H9 (cell line): ENCODE measurements around the gene LORICRIN. TPM values are rescaled to one million over a fixed set of nuclear protein-coding genes. Genes with fewer than 3 reads are reported as not detected.
"Not testable (repeated sequence)": the region's sequence is repeated elsewhere in the genome, so short reads cannot be mapped to it uniquely, and the experiment has no call there.

ENCODE experiments used
- DNase-seq: peaks from one replicate; pipeline ENCODE4 v3.0.0-alpha.2; 2017
- H2AFZ ChIP-seq: one replicate; pipeline ENCODE4 v1.6.1; 2013; ENCODE audit warnings: mild to moderate bottlenecking, low read length, control low read depth, moderate library complexity
- H2AK5ac ChIP-seq: 2 replicates; pipeline ENCODE4 v1.6.1; 2013; ENCODE audit warnings: low read length, control low read depth, mixed read lengths; ENCODE audit not compliant: insufficient read length
- H2BK120ac ChIP-seq: one replicate; pipeline ENCODE4 v1.6.1; 2013; ENCODE audit warnings: low read depth, mild to moderate bottlenecking, low read length, control low read depth, inconsistent platforms; ENCODE audit not compliant: poor library complexity, severe bottlenecking
- H2BK12ac ChIP-seq: 2 replicates; pipeline ENCODE4 v1.6.1; 2013; ENCODE audit warnings: low read length, control low read depth, mixed read lengths, low read depth; ENCODE audit not compliant: insufficient read length
- H2BK15ac ChIP-seq: 2 replicates; pipeline ENCODE4 v1.6.1; 2013; ENCODE audit warnings: low read depth, low read length, control low read depth
- H2BK20ac ChIP-seq: one replicate; pipeline ENCODE4 v1.6.1; 2013; ENCODE audit warnings: low read depth, mild to moderate bottlenecking, low read length, control low read depth, inconsistent platforms; ENCODE audit not compliant: poor library complexity, severe bottlenecking
- H2BK5ac ChIP-seq: 2 replicates; pipeline ENCODE4 v1.6.1; 2013; ENCODE audit warnings: low read length, control low read depth, mixed read lengths; ENCODE audit not compliant: insufficient read length
- H3K14ac ChIP-seq: 2 replicates; pipeline ENCODE4 v1.6.1; 2013; ENCODE audit warnings: low read length, control low read depth; ENCODE audit not compliant: insufficient read depth
- H3K18ac ChIP-seq: 2 replicates; pipeline ENCODE4 v1.6.1; 2013; ENCODE audit warnings: low read depth, mild to moderate bottlenecking, mixed read lengths, low read length, control low read depth; ENCODE audit not compliant: insufficient read length
- H3K23ac ChIP-seq: 2 replicates; pipeline ENCODE4 v1.6.1; 2013; ENCODE audit warnings: low read length, control low read depth, mixed read lengths, low read depth; ENCODE audit not compliant: insufficient read length
- H3K23me2 ChIP-seq: 2 replicates; pipeline ENCODE4 v1.6.1; 2013; ENCODE audit warnings: low read depth, mild to moderate bottlenecking, mixed read lengths, low read length, control low read depth; ENCODE audit not compliant: insufficient read length, poor library complexity, severe bottlenecking
- H3K27ac ChIP-seq: 2 replicates; pipeline ENCODE4 v1.5.1; 2013; ENCODE audit warnings: low read length, control low read depth, mixed read lengths, low read depth; ENCODE audit not compliant: insufficient read length
- H3K27me3 ChIP-seq: 2 replicates; pipeline ENCODE4 v1.6.1; 2013; ENCODE audit warnings: low read length, control low read depth, inconsistent platforms; ENCODE audit not compliant: insufficient read depth
- H3K4ac ChIP-seq: 2 replicates; pipeline ENCODE4 v1.6.1; 2013; ENCODE audit warnings: low read depth, mild to moderate bottlenecking, control low read depth, inconsistent platforms, low read length, moderate library complexity
- H3K4me1 ChIP-seq: 2 replicates; pipeline ENCODE4 v1.6.1; 2013; ENCODE audit warnings: low read length, control low read depth, inconsistent platforms; ENCODE audit not compliant: insufficient read depth
- H3K4me2 ChIP-seq: 2 replicates; pipeline ENCODE4 v1.6.1; 2013; ENCODE audit warnings: low read length, control low read depth, mixed read lengths; ENCODE audit not compliant: insufficient read length, insufficient read depth
- H3K56ac ChIP-seq: 2 replicates; pipeline ENCODE4 v1.6.1; 2013; ENCODE audit warnings: low read depth, mild to moderate bottlenecking, mixed read lengths, low read length, control low read depth; ENCODE audit not compliant: insufficient read length
- H3K79me1 ChIP-seq: 2 replicates; pipeline ENCODE4 v1.6.1; 2013; ENCODE audit warnings: low read depth, mild to moderate bottlenecking, moderate library complexity, low read length, control low read depth, inconsistent platforms; ENCODE audit not compliant: insufficient read depth, poor library complexity, severe bottlenecking
- H3K79me2 ChIP-seq: 2 replicates; pipeline ENCODE4 v1.6.1; 2013; ENCODE audit warnings: low read length, control low read depth, inconsistent platforms; ENCODE audit not compliant: insufficient read depth
- H3K9ac ChIP-seq: 2 replicates; pipeline ENCODE4 v1.6.1; 2013; ENCODE audit warnings: low read length, control low read depth, mixed read lengths; ENCODE audit not compliant: insufficient read length; ENCODE audit errors: extremely low read depth
- H3K9me3 ChIP-seq: one replicate; pipeline ENCODE4 v1.6.1; 2013; ENCODE audit warnings: low read depth, low read length, inconsistent platforms; ENCODE audit not compliant: control insufficient read depth
- H3T11ph ChIP-seq: one replicate; pipeline ENCODE4 v1.6.1; 2013; ENCODE audit warnings: mild to moderate bottlenecking, low read length, control low read depth, inconsistent platforms
- H4K20me1 ChIP-seq: one replicate; pipeline ENCODE4 v1.6.1; 2013; ENCODE audit not compliant: control insufficient read depth, insufficient read length, insufficient read depth
- H4K5ac ChIP-seq: 2 replicates; pipeline ENCODE4 v1.6.1; 2013; ENCODE audit warnings: low read depth, mild to moderate bottlenecking, mixed read lengths, low read length, control low read depth; ENCODE audit not compliant: insufficient read length
- H4K8ac ChIP-seq: replicated peaks from 2 replicates; pipeline ENCODE4 v1.6.1; 2013; ENCODE audit warnings: low read length, control low read depth, mixed read lengths, low read depth; ENCODE audit not compliant: insufficient read length
- H4K91ac ChIP-seq: 2 replicates; pipeline ENCODE4 v1.6.1; 2013; ENCODE audit warnings: low read depth, mild to moderate bottlenecking, moderate library complexity, mixed read lengths, low read length, control low read depth; ENCODE audit not compliant: insufficient read length
- H3K27ac Mint-ChIP-seq, 3 experiments: 2 replicates in 2 of 3; 3 replicates in 1 of 3; pipeline ENCODE4 v1.8.0; 2020 to 2021; ENCODE audit warnings: mixed read lengths in 3 of 3, mild to moderate bottlenecking in 1 of 3, moderate library complexity in 1 of 3
- H3K27me3 Mint-ChIP-seq: 2 replicates; pipeline ENCODE4 v1.8.0; 2021; ENCODE audit warnings: low read depth, mild to moderate bottlenecking, moderate library complexity, mixed read lengths
- H3K36me3 Mint-ChIP-seq, 3 experiments: 2 replicates in 2 of 3; 3 replicates in 1 of 3; pipeline ENCODE4 v1.8.0; 2020 to 2021; ENCODE audit warnings: low read depth in 3 of 3, mixed read lengths in 3 of 3; ENCODE audit not compliant: insufficient read depth in 1 of 3
- H3K4me1 Mint-ChIP-seq, 2 experiments: 2 replicates each; pipeline ENCODE4 v1.8.0; 2020; ENCODE audit warnings: mixed read lengths in 2 of 2
- H3K4me3 Mint-ChIP-seq, 2 experiments: 2 replicates in 1 of 2; 3 replicates in 1 of 2; pipeline ENCODE4 v1.8.0; 2020 to 2021; ENCODE audit warnings: mild to moderate bottlenecking in 2 of 2, mixed read lengths in 2 of 2, moderate library complexity in 1 of 2
- H3K9me3 Mint-ChIP-seq, 2 experiments: 2 replicates in 1 of 2; 3 replicates in 1 of 2; pipeline ENCODE4 v1.8.0; 2020; ENCODE audit warnings: mild to moderate bottlenecking in 2 of 2, mixed read lengths in 2 of 2, moderate library complexity in 1 of 2
- CTCF ChIP-seq: fragments of 200-600 bp; sonication (generic); conservative IDR thresholded peaks from 3 replicates; pipeline ENCODE4 v1.8.0; 2021; ENCODE audit warnings: antibody characterized with exemption, mild to moderate bottlenecking
- WGBS: extraction: QIAGEN DNeasy Blood & Tissue Kit; methylation state at CpG from one replicate; pipeline ENCODE4 v1.1.7; 2013; ENCODE audit warnings: missing lambda C conversion rate, low lambda C conversion rate, mixed read lengths; ENCODE audit not compliant: insufficient read length; ENCODE audit errors: extremely low coverage; 5-methylcytosine and 5-hydroxymethylcytosine counted together
- total RNA-seq: library from RNA; stranded (reverse); gene quantifications from 2 replicates; pipeline ENCODE4 v1.2.1, GENCODE V29; 2021

The LORICRIN gene
- total RNA-seq, 1 experiment from 2014 or later: not detected

DNA sequence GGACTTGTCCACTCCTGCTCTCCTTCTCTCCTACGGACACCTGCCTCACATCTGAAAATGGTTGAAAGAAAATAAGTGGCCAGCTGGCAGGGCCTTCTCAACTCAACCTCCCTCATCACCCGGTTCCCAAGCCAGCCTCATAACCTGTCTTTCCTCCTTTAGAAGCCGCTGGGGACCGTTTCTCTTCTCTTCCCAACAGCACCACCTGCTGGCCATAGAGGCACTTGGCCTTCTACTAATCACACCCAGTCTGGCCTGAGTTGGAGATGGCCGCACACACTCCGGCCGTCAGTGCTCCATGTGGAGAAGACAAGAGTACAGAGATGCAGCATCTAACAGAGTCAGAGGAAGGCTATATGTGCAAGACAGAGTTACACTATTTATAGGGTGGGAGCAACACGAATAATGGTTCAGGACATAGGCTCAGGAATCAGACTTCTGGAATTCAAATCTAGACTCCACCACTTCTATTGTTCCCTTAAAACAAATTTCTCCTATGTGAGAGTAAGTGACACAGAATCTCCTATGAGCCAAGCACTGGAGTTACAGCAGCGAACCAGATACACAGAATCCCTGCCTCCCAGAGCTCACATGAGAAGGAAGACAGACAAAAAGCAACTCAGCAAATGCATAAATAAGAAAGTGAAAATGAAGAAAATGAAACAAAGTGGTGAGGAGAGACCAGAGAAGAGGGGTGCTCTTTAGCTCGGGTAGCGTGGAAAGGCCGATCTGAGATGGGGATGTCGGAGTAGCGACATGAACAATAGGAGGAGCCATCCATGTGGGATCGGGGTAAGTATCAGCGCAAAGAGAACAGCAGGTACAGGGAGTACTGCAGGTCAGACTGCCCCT, 36.2 kb upstream of the LORICRIN start:
- peak; percentile 39 for DNase-seq
- not testable (repeated sequence) for H4K91ac ChIP-seq, H3K4me1 ChIP-seq, H2AK5ac ChIP-seq, H2BK12ac ChIP-seq, H3K4me3 Mint-ChIP-seq, H3K27ac ChIP-seq, H3K4me2 ChIP-seq, H3K79me1 ChIP-seq, H3K56ac ChIP-seq, H3K27me3 ChIP-seq, H2BK20ac ChIP-seq, H3K9ac ChIP-seq, H3K36me3 Mint-ChIP-seq, H2AFZ ChIP-seq, H4K20me1 ChIP-seq, H2BK15ac ChIP-seq, H2BK120ac ChIP-seq, H3K23ac ChIP-seq, H3K4me1 Mint-ChIP-seq, H3K14ac ChIP-seq, H3K23me2 ChIP-seq, H3K9me3 Mint-ChIP-seq, H4K8ac ChIP-seq, H3K27ac Mint-ChIP-seq, H3K18ac ChIP-seq, H3K79me2 ChIP-seq, H3K9me3 ChIP-seq, H3T11ph ChIP-seq, H3K4ac ChIP-seq, H4K5ac ChIP-seq, H2BK5ac ChIP-seq
- peaks cover 12% of the 10 kb centered on the region for H3K27me3 Mint-ChIP-seq
- peak; percentile 78 for TF ChIP-seq CTCF
- WGBS: no CpG with 5 or more reads among the region's 16 CpGs
